ENCODE data around the gene PADI3.

DNA sequence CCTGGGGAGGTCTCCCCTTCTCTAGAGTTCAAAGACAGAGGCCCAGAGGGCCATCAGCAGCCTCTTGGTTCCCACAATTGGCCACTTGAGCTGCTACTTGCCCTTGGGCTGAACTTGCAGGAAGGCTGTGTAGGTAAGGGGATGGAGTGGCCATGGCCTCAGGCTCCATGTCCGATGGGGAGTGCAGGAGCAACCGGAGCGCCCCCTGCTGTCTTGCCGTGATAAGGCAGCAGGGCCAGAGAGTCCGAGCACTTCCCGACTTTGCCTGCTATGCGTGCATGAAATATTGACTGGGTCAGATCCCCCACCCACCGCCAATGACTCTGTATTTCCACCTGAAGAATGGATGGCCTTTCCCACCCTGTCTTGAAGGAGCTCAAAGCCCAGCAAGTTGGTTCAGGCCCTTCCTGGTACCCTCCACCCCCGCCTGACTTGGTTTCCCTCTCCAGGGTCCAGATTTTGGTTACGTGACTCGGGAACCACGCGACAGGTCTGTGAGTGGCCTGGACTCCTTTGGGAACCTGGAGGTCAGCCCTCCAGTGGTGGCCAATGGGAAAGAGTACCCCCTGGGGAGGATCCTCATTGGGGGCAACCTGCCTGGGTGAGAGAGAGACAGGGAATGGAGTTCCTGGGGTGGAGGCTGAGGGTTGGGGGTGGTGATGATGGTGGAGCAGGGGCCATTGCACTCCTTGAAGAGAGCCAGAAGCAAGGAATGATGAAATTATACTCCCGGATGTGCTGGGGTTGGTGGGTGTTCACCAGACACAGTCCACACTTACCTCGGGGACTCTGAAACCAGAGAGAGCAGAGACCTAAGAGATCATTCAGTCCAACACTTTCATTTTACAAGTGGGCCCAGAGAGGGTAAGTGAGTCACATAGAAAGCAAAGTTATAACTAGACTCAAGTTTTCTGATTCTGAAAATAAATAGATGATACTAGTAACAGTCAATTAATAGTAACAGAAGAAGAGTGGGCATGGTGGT lies 25.6 kb downstream of the PADI3 start:
- TF ChIP-seq HOXA7 (CRISPR knock-in tag; IDR thresholded peaks at IDR 0.05) (no peak), ZBTB1 (CRISPR knock-in tag; IDR thresholded peaks at IDR 0.05; ENCODE audit: borderline replicate concordance) (no peak), PBX3 (CRISPR knock-in tag; IDR thresholded peaks at IDR 0.05; ENCODE audit: borderline replicate concordance) (no peak), CBX5 (CRISPR knock-in tag; IDR thresholded peaks at IDR 0.05; ENCODE audit: borderline replicate concordance) (no peak)
- TF ChIP-seq, protein P1, sequence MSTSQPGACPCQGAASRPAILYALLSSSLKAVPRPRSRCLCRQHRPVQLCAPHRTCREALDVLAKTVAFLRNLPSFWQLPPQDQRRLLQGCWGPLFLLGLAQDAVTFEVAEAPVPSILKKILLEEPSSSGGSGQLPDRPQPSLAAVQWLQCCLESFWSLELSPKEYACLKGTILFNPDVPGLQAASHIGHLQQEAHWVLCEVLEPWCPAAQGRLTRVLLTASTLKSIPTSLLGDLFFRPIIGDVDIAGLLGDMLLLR (CRISPR knock-in tag; IDR thresholded peaks at IDR 0.05): no peak

Data from HepG2 (cell line).